Measurements from ENCODE around the gene ERV3-1. TPM values are rescaled to one million over a fixed set of nuclear protein-coding genes. Genes with fewer than 3 reads are reported as not detected.

Gene ERV3-1
- total and polyA plus RNA-seq, 2 donors (not counting 3 experiments of a cell fraction or from before 2014, with no cell fraction given): 28.4 to 29.6 TPM

DNA sequence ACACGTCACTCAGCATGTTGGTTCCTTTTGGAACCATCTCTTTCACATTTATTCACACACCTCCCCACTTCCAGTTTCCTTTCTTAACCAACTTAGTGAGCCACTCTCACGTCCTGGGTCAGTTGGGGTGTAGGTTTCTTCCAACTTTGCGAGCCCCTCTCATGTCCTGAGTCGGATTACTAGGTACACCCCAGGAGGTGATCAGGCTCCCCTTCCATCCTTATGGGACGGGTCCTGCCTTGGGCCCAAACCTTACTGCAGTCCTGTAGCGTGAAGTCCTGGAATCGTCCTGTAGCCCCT, 7.7 kb downstream of the ERV3-1 start:
- no peak for DNase-seq (ENCODE audit: low read depth, low spot score)
- H3K4me1 ChIP-seq (ENCODE audit: control insufficient read depth, extremely low read depth, insufficient read depth, low read length): peaks cover 9% of the 10 kb centered on the region
- H3K79me2 ChIP-seq (ENCODE audit: control insufficient read depth, insufficient read depth, low read length): peaks cover 17% of the 10 kb centered on the region
- POLR2A ChIA-PET: no interaction called here
- CTCF ChIA-PET: no interaction called here
- no peaks in the 10 kb centered on the region for H3K36me3 ChIP-seq (ENCODE audit: control insufficient read depth in 2 of 2, extremely low read depth in 1 of 2, insufficient read depth in 2 of 2, low read length in 2 of 2)
- BruUV-seq (replicated peaks): TSS peak; percentile 59
- no peak overlapping the region for H2AFZ ChIP-seq (ENCODE audit: low read depth, low read length)
- H3K9me1 ChIP-seq (replicated peaks; ENCODE audit: control insufficient read depth, extremely low read depth, insufficient read depth, low read length): no peaks in the 10 kb centered on the region
- peaks cover 12% of the 10 kb centered on the region for H3K9me3 ChIP-seq (replicated peaks; ENCODE audit: control insufficient read depth, insufficient read depth, low read length)
- H3K4me2 ChIP-seq (ENCODE audit: insufficient read depth, low read length): no peak overlapping the region
- no peaks in the 10 kb centered on the region for H4K20me1 ChIP-seq (replicated peaks; ENCODE audit: control insufficient read depth, extremely low read depth, insufficient read depth, low read length)
- H3K27ac ChIP-seq (ENCODE audit: insufficient read depth, low read depth, low read length): peak overlapping the region; percentile 78
- H3K4me3 ChIP-seq (replicated peaks in 1 of 3; ENCODE audit: insufficient read depth in 1 of 3, low read depth in 1 of 3, low read length in 3 of 3): no peak overlapping the region
- intact Hi-C loops (cut with micrococcal nuclease): no loop called here
- H3K27me3 ChIP-seq (ENCODE audit: control insufficient read depth in 2 of 2, insufficient read depth in 2 of 2, low read length in 2 of 2): no peaks in the 10 kb centered on the region
- no peak overlapping the region for H3K9ac ChIP-seq (replicated peaks; ENCODE audit: extremely low read depth, insufficient read depth, low read length)
- TF ChIP-seq EZH2 (IDR thresholded peaks at IDR 0.05; ENCODE audit: borderline replicate concordance, low read depth, low read length, severe bottlenecking): no peak
- no peak for TF ChIP-seq POLR2A (IDR thresholded peaks at IDR 0.05; ENCODE audit: low read depth, low read length)
- TF ChIP-seq, protein P1, sequence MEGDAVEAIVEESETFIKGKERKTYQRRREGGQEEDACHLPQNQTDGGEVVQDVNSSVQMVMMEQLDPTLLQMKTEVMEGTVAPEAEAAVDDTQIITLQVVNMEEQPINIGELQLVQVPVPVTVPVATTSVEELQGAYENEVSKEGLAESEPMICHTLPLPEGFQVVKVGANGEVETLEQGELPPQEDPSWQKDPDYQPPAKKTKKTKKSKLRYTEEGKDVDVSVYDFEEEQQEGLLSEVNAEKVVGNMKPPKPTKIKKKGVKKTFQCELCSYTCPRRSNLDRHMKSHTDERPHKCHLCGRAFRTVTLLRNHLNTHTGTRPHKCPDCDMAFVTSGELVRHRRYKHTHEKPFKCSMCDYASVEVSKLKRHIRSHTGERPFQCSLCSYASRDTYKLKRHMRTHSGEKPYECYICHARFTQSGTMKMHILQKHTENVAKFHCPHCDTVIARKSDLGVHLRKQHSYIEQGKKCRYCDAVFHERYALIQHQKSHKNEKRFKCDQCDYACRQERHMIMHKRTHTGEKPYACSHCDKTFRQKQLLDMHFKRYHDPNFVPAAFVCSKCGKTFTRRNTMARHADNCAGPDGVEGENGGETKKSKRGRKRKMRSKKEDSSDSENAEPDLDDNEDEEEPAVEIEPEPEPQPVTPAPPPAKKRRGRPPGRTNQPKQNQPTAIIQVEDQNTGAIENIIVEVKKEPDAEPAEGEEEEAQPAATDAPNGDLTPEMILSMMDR (IDR thresholded peaks at IDR 0.05; ENCODE audit: extremely low read depth in 1 of 2, insufficient read depth in 1 of 2, low read depth in 1 of 2, low read length in 2 of 2): no peak
- TF ChIP-seq GATA2 (IDR thresholded peaks at IDR 0.05; ENCODE audit: insufficient read depth, insufficient read length, low read depth, low read length): no peak
- no peak for TF ChIP-seq MYC (IDR thresholded peaks at IDR 0.05; ENCODE audit: low read depth, low read length)
- no peak for FAIRE-seq
- dilution Hi-C loops (cut with MboI; ENCODE audit: extremely low pct_ligation_motif_present, low sequenced_read_pairs): no loop called here

DNA sequence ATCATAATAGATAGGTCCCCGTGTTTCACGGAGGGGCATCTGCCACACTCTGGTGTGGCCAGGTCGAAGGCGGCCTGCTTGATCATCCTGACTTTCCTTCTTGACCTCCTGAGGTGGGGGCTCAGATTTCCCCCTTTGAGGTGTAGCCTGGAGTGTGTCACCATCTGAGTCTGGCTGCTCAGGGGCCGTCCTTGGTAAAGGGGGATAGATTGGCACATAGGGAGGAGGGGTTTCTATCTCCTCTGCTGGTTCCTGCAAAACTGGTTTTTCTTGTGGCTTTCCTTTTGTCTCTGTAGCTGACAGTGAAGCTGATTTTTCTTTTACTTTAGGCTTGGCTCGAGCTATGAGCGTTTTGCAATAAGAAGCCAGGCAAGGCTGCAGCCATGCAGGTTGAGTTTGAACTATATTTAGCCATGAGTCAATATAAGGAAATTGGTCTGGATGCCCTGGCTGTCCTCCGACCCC, 8.5 kb downstream of the ERV3-1 start:
- TF ChIP-seq POLR2A (IDR thresholded peaks at IDR 0.05; ENCODE audit: low read depth, low read length) (no peak), FOS (IDR thresholded peaks at IDR 0.05; ENCODE audit: borderline replicate concordance, insufficient read depth, low read length) (no peak), POLR2AphosphoS5 (IDR thresholded peaks at IDR 0.05; ENCODE audit: insufficient read depth, low read depth, low read length) (no peak), EZH2 (IDR thresholded peaks at IDR 0.05; ENCODE audit: borderline replicate concordance, low read depth, low read length, severe bottlenecking) (no peak), JUN (IDR thresholded peaks at IDR 0.05; ENCODE audit: borderline replicate concordance, insufficient read depth, insufficient read length, low read depth) (no peak), MYC (IDR thresholded peaks at IDR 0.05; ENCODE audit: low read depth, low read length) (no peak), GATA2 (IDR thresholded peaks at IDR 0.05; ENCODE audit: insufficient read depth, insufficient read length, low read depth, low read length) (no peak)
- TF ChIP-seq, protein P1 (IDR thresholded peaks at IDR 0.05; ENCODE audit: extremely low read depth in 1 of 2, insufficient read depth in 1 of 2, low read depth in 1 of 2, low read length in 2 of 2): no peak
- TF ChIP-seq, protein P2, sequence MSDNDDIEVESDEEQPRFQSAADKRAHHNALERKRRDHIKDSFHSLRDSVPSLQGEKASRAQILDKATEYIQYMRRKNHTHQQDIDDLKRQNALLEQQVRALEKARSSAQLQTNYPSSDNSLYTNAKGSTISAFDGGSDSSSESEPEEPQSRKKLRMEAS (IDR thresholded peaks at IDR 0.05; ENCODE audit: insufficient read depth, insufficient read length): no peak
- Histone ChIP-seq H3K27ac (ENCODE audit: insufficient read depth, low read depth, low read length) (no peak overlapping the region), H3K4me1 (ENCODE audit: control insufficient read depth, extremely low read depth, insufficient read depth, low read length) (peaks cover 9% of the 10 kb centered on the region), H4K20me1 (replicated peaks; ENCODE audit: control insufficient read depth, extremely low read depth, insufficient read depth, low read length) (no peaks in the 10 kb centered on the region), H3K4me3 (replicated peaks in 1 of 3; ENCODE audit: insufficient read depth in 1 of 3, low read depth in 1 of 3, low read length in 3 of 3) (no peak overlapping the region), H2AFZ (ENCODE audit: low read depth, low read length) (no peak overlapping the region), H3K27me3 (ENCODE audit: control insufficient read depth in 2 of 2, insufficient read depth in 2 of 2, low read length in 2 of 2) (no peaks in the 10 kb centered on the region), H3K9ac (replicated peaks; ENCODE audit: extremely low read depth, insufficient read depth, low read length) (no peak overlapping the region), H3K4me2 (ENCODE audit: insufficient read depth, low read length) (no peak overlapping the region), H3K9me3 (replicated peaks; ENCODE audit: control insufficient read depth, insufficient read depth, low read length) (peaks cover 12% of the 10 kb centered on the region), H3K9me1 (replicated peaks; ENCODE audit: control insufficient read depth, extremely low read depth, insufficient read depth, low read length) (no peaks in the 10 kb centered on the region), H3K79me2 (ENCODE audit: control insufficient read depth, insufficient read depth, low read length) (peaks cover 15% of the 10 kb centered on the region), H3K36me3 (ENCODE audit: control insufficient read depth in 2 of 2, extremely low read depth in 1 of 2, insufficient read depth in 2 of 2, low read length in 2 of 2) (no peaks in the 10 kb centered on the region)
- no peak for FAIRE-seq
- ChIA-PET CTCF (no interaction called here), POLR2A (no interaction called here)
- DNase-seq (ENCODE audit: low read depth, low spot score): no peak
- dilution Hi-C loops (cut with MboI; ENCODE audit: extremely low pct_ligation_motif_present, low sequenced_read_pairs): no loop called here
- BruUV-seq (replicated peaks): no TSS peak
- intact Hi-C loops (cut with micrococcal nuclease): no loop called here
